ENCODE results near the gene C6orf118.

GRCh38 chr6:165245287-165245686 lies 64.1 kb downstream of the C6orf118 start:
- TF ChIP-seq CTCF (IDR thresholded peaks at IDR 0.05; ENCODE audit: low read depth, low read length, missing input control), result no peak
- TF ChIP-seq JUND (IDR thresholded peaks at IDR 0.05), result no peak
- TF ChIP-seq ZBTB33 (IDR thresholded peaks at IDR 0.05), result no peak
